HG02678 (cell line): Measurements from ENCODE around the gene PRSS27.
A peak's percentile ranks its signal among the peaks of the same experiment; 100 is the strongest.

Experiments used
- ATAC-seq: cut with Tn5 transposase; IDR thresholded peaks from one replicate; pipeline ENCODE4 v1.9.1; 2021; ENCODE audit warnings: mild to moderate bottlenecking, moderate library complexity; ENCODE audit not compliant: unreplicated experiment

The PRSS27 gene

GRCh38 chr16:2728034-2728433 is 8.0 kb upstream of the PRSS27 start:
- no peak for ATAC-seq

DNA sequence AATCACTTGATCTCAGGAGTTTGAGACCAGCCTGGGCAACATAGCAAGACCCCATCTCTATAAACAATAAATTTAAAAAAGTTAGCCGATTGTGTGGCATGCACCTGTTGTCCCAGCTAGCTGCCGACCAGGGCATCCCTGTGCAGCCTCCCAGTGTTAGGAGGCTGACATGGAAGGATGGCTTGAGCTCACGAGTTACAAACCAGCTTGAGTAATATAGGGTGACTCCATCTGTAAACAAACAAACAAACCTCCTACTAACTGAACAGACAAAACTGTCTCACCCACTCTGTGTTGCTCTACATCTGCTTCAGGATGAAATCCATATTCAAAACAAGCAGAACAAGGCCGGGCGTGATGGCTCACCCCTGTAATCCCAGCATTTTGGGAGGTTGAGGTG is 6.9 kb upstream of the PRSS27 start:
- no peak for ATAC-seq

DNA sequence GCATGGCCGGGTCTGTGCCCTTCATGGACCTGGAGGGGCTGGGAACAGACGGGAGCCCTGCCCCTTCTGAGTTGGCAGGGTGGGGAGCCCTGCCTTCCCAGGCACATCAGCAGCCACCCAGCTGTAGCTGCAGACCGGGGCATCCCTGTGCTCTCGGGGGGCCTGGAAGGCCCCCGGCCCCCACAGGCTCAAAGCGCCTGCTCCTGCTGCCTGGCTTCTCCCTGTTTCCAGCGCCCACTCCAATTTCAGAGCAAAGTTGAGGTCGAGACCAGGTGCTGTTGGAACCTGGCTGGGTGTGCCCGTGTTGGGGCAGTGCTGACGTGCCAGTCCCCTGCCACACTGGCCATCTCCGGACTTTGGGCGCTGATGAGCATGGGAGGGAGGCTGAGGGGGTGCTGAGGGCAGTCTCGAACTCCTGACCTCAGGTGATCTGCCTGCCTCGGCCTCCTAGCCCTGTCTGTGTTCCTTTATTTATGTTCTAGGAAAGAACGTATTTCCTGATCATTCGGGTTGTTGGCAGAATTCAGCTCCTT is 4.9 kb upstream of the PRSS27 start:
- ATAC-seq: no peak

DNA sequence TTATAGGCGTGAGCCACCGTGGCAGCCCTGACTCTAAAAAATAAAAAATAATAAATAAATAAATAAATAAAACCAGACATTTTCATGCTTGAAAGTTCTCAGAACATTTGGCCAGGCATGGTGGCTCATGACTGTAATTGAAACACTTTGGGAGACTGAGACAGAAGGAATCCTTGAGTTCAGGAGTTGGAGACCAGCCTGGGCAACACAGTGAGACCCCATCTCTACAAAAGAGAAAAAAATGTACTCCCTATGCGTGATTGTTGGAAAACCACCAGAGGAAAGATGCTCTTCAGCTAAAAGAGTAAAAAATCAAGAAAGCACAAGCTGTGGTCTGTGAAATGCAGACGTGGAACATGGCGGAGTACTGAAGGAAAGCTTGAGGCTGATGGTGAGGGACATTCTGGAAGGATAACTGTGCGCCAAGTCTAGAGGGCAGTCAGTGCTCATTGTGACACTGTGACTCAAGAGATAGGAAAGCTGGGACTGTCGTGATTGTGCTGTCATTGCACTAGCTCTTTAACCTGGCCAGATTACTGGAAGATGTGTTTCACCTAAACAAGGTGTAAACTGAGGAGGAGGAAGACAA is 4.2 kb upstream of the PRSS27 start:
- no peak for ATAC-seq

DNA sequence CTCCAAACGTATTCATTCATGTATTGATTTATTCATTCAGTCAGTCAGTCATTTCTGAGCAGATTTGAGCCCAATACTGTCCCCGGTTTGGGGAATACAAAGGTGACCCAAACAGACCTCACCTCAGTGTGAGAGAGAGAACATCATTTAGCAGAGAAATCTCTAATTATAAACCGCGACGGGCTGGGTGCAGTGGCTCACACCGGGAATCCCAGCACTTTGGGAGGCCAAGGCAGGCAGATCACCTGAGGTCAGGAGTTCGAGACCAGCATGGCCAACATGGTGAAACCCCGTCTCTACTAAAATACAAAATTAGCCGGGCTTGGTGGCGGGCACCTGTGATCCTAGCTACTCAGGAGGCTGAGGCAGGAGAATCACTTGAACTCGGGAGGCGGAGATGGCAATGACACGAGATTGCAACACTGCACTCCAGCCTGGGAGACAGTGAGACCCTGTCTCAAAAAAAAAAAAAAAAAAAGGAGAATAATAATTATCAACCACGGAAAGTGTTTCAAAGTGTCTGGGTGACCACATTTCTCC is 1.7 kb upstream of the PRSS27 start:
- ATAC-seq: peak; percentile 2

DNA sequence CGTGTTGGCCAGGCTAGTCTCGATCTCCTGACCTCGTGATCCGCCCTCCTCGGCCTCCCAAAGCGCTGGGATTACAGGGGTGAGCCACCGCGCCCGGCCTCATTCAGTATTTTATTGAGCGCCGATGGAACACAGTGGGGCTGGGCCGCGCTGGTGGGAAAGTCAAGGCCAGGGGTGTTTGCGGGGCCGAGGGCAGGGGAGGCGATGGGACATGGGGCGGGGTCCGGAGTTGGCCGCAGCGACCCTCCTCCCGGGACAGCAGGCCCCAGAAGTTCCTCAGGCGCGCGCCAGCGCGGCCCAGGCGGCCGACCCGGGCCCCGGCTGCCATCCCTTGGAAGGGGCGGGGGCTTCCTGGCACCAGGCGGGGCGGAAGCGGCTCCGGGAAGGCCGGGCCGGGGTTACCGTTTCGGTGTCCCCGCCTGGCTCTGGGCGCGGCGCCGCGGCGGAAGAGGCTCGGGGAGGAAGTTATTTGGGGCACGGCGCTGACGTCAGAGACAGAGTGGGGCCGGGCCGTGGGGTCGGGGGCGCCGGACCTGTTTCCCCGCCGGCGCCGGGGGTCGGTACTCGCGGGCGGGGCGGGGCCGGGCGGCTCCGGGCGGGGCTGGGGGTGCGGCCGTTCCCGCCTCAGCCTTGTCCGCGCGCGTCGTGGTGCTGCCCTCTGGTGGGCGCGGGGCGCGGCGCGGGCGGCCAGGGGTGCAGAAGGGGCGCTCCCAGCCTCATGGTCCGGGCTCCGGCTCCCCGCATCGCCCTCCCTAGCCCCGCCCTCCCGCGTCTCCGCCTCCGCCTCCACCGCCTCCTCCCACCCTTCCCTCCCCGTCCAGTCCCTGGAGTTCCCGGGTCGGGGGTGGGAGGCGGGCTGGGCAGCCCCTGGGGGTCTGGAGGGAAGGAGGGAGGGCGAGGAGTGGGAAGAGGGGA is 952 bp upstream of the PRSS27 start:
- peak; percentile 84 for ATAC-seq

- ATAC-seq: no peak
Observed at GRCh38 chr16:2719328-2720063, 528 bp downstream of the PRSS27 start.

DNA sequence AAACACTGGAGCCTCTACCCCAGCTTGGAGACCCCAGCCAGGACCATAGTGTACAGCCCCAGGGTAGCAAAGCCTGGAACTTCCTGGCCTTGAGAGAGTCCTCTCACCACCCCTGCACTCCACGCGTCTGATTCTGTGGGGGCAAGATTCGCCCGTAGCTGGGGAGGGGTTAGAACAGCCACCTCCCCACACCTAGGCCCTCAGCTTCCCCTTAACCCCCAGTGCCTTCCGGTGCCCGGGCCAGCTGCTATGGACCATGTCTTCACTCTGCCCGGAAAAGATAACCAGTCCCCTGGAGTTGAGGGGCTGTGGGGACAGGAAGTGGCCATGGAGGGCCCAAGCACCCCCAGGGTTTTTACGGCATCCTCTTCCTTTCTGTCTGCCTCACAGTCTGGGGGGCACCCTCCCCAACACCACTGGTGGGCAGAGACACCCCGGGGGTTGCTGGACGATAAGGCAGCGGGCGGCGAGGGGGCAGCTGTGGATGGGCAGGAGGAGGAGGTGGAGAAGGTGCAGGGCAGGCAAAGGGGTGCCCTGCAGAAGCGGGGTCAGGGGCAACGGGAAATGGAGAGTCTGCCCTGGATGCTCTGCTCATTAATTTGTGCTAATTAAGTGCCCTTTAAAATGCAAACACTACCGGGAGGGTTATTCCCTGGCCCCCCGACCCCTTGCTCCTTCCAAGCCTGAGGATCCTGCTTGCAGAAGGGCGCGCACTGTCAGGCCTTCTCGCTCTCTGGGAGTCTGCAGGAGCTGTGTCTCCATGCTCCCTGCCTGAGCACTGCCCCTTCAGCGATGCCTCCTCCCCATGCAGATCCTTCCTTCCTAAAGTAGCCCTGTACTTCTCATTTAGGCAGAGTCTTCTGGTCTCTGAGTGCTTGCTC is 2.4 kb downstream of the PRSS27 start:
- no peak for ATAC-seq

- ATAC-seq: no peak
Observed at GRCh38 chr16:2716948-2717347, 3.1 kb downstream of the PRSS27 start.

GRCh38 chr16:2715966-2716885 is 3.8 kb downstream of the PRSS27 start:
- no peak for ATAC-seq

- ATAC-seq: no peak
Observed at GRCh38 chr16:2715519-2715918, 4.5 kb downstream of the PRSS27 start.

DNA sequence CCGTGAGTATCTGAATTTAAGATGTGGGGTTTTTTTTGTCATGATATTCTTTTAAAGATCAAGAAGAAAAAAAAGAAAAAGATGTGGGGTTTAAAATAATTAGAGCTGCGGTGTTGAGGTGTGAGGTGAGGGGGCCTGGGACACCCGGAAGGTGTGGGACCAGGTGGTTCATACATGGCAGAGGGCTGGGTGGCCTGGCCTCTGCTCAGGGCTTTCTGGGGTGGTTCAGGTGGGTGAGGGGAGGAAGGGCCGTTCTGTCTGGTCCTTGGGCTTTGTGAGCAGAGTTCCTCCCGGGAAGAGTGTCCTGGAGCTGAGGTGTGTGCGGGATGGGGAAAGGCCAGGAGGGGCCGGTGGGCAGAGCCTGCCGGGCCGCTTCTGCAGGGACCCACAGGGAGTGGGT is 5.0 kb downstream of the PRSS27 start:
- ATAC-seq: no peak

DNA sequence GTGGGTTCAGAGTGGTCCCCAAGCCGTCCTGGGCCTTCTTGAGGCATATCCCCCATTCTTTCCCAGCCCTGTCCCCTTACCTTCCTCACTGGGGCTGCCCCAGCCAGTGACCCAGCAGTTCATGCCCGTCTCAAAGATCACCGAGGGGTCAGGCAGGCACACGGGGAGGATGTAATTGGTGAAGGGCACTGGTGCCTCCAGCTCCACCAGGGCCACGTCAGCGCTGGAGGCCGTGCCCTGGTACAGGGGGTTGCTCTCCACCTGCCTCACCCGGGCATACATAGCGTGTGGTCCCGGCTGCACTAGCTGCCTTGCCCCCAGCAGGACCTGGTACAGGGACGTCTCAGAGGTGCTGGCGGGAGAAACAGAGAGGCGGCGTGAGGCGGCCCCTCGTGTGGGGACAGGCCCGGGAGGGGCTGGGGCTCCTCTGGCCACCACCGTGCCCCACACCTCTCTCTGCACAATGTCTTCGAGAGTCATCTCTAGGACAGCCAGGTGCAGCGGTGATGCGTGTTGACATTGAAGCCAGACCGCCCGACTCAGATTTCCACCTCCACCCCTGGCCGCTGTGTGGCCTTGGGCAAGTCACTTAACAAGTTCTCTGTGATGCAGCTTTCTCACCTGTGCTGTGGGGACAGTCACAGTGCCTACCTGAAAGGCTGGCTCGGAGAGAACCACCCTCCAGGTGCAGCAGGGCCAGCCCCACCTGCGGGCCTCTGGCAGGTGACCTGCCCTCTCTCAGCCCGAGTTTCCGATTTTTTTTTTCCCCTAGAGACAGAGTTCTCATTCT is 5.8 kb downstream of the PRSS27 start:
- ATAC-seq: no peak

- ATAC-seq: no peak
Observed at GRCh38 chr16:2713523-2713922, 6.5 kb downstream of the PRSS27 start.

GRCh38 chr16:2712546-2712945 is 7.5 kb downstream of the PRSS27 start:
- no peak for ATAC-seq

GRCh38 chr16:2712063-2712441 is 8.0 kb downstream of the PRSS27 start:
- ATAC-seq: no peak

DNA sequence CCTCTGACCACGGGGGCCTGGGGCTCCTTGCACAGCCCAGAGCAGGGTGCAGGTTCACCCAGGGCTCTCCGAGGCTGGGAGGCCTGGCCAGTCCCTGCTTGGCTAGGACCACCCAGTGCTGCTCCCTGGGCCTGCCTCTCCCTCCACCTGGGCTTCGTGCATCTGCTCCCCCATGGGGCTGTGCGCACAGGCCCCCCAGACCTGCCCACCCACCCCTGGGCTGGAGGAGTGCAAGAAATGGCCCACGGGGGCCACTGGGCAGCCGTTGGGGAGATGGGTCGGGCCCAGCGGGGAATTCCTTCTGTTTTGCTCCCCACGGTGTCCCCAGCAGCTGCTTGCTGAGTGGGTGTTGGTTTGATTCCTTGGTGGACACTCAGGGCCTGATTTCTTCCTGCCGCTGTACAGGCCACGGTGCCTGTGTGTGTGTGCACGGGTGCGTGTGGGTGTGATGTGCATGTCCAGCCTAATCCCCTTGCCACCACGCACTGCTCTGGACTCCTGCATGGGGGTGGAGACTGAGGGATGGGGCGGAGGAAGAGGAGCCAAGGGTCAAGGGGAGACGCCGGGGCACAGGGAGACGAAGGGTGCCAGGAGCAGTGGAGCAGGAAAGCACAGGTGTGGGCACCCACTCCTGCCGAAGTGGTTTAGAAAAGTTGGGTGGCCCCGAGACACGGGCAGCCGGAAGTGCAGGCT is 8.5 kb downstream of the PRSS27 start:
- ATAC-seq: no peak

GRCh38 chr16:2710711-2711231 is 9.3 kb downstream of the PRSS27 start:
- no peak for ATAC-seq
